ENCODE results near the gene GRIK2.

The GRIK2 gene

GRCh38 chr6:101816716-101817115 is 423.2 kb downstream of the GRIK2 start:
- DNase-seq: no peak

GRCh38 chr6:101818051-101818450 is 424.5 kb downstream of the GRIK2 start:
- DNase-seq: no peak

- DNase-seq: no peak
Measured at GRCh38 chr6:101824551-101825345, 431.2 kb downstream of the GRIK2 start.

- no peak for DNase-seq
Measured at GRCh38 chr6:101826269-101826668, 432.8 kb downstream of the GRIK2 start.

- DNase-seq: peak; percentile 13
Measured at GRCh38 chr6:101826678-101827077, 433.2 kb downstream of the GRIK2 start.

GRCh38 chr6:101830501-101831031 is 437.1 kb downstream of the GRIK2 start:
- DNase-seq: peak; percentile 82

- DNase-seq: no peak
Measured at GRCh38 chr6:101832371-101832770, 438.9 kb downstream of the GRIK2 start.

- no peak for DNase-seq
Measured at GRCh38 chr6:101840100-101840499, 446.6 kb downstream of the GRIK2 start.

- no peak for DNase-seq
Measured at GRCh38 chr6:101845172-101845571, 451.7 kb downstream of the GRIK2 start.

- DNase-seq: no peak
Measured at GRCh38 chr6:101845621-101846020, 452.1 kb downstream of the GRIK2 start.

GRCh38 chr6:101847690-101848089 is 454.2 kb downstream of the GRIK2 start:
- no peak for DNase-seq

- DNase-seq: no peak
Measured at GRCh38 chr6:101851911-101852310, 458.4 kb downstream of the GRIK2 start.

GRCh38 chr6:101853231-101854085 is 459.9 kb downstream of the GRIK2 start:
- DNase-seq: no peak

GRCh38 chr6:101876431-101876830 is 482.9 kb downstream of the GRIK2 start:
- DNase-seq: no peak

- no peak for DNase-seq
Measured at GRCh38 chr6:101878554-101879276, 485.2 kb downstream of the GRIK2 start.

GRCh38 chr6:101879782-101880181 is 486.3 kb downstream of the GRIK2 start:
- DNase-seq: no peak

GRCh38 chr6:101883505-101883904 is 490.0 kb downstream of the GRIK2 start:
- DNase-seq: no peak

GRCh38 chr6:101887532-101887931 is 494.0 kb downstream of the GRIK2 start:
- no peak for DNase-seq

- DNase-seq: no peak
Measured at GRCh38 chr6:101907356-101908217, 514.1 kb downstream of the GRIK2 start.

- no peak for DNase-seq
Measured at GRCh38 chr6:101909366-101909765, 515.9 kb downstream of the GRIK2 start.

GRCh38 chr6:101912311-101912710 is 518.8 kb downstream of the GRIK2 start:
- no peak for DNase-seq

- DNase-seq: peak; percentile 37
Measured at GRCh38 chr6:101918471-101918870, 525.0 kb downstream of the GRIK2 start.

Measured in fibroblast of skin of right quadriceps (primary cell).